ENCODE measurements around the gene BRD3. TPM values are rescaled to one million over a fixed set of nuclear protein-coding genes. Genes with fewer than 3 reads are reported as not detected.
A peak's percentile ranks its signal among the peaks of the same experiment; 100 is the strongest.

Gene BRD3
- total and polyA plus RNA-seq, 2 of the 8 experiments (the other 6 are each of a cell fraction or from before 2014, with no cell fraction given), result 31.0 to 82.7 TPM

DNA sequence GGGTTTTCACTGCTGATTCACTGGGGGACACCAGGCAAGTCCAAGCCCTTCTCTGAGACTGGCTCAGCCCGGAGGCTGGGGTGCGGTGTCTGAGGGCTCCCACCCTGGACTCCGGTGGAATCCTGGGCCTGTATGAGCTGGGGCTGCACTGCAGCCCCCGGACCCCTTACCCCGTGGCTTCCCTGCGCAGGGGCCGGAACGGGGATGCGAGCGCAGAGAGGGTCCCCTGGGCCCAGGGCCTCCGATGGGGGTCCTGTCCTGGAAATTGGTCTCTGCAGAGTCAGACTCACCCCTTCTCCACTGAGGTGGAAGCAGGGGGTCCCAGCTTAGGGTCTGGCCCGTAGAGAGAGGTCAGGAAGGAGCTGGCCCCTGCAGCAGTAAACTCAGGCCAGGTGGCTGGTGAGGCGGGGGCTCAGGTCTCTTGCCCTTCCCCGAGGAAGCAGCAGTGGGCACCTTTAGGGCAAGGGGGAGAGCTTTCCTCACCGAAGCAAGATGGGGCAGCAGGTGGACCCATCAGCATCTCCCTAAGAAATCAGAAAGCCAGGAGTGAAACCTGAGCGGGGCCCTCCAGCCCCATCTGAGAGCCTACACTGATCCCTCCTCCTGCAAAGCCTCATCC, 74.1 kb downstream of the BRD3 start:
- Histone ChIP-seq H2BK5ac (ENCODE audit: low read depth, low read length) (no peak overlapping the region), H4K20me1 (replicated peaks in 1 of 2; ENCODE audit: control insufficient read depth in 1 of 2, insufficient read depth in 2 of 2, low read length in 2 of 2) (peaks cover 10 to 16% of the 10 kb centered on the region in 2 experiments), H3K56ac (replicated peaks; ENCODE audit: insufficient read length, low read depth, low read length) (no peak overlapping the region), H4K8ac (ENCODE audit: extremely low read depth, insufficient read depth, low read length) (no peak overlapping the region; the same call in 1 of the 2 replicates), H2BK20ac (ENCODE audit: low read length) (no peak overlapping the region), H3K4ac (replicated peaks; ENCODE audit: insufficient read length, low read depth, low read length) (no peak overlapping the region), H3K9me3 (ENCODE audit: insufficient read depth in 2 of 2, low read depth in 1 of 2, low read length in 1 of 2) (no peaks in the 10 kb centered on the region), H3K4me2 (ENCODE audit: insufficient read depth in 1 of 2, low read depth in 2 of 2, low read length in 2 of 2) (peak overlapping the region; percentile 63 to 97), H2AK5ac (ENCODE audit: low read depth, low read length) (no peak overlapping the region), H3K27me3 (replicated peaks in 1 of 4; ENCODE audit: control insufficient read depth in 3 of 4, extremely low read depth in 1 of 4, insufficient read depth in 3 of 4, low read length in 3 of 4) (no peaks in the 10 kb centered on the region), H4K91ac (replicated peaks; ENCODE audit: insufficient read length, low read length) (no peak overlapping the region), H3K36me3 (ENCODE audit: control insufficient read depth in 2 of 4, insufficient read depth in 4 of 4, low read length in 3 of 4) (no peaks in the 10 kb centered on the region), H2BK12ac (ENCODE audit: low read depth, low read length) (no peak overlapping the region; the same call in 1 of the 2 replicates), H2AFZ (ENCODE audit: low read length) (no peak overlapping the region), H4K5ac (ENCODE audit: insufficient read length, low read depth, low read length) (no peak overlapping the region), H3K14ac (ENCODE audit: insufficient read length) (no peak overlapping the region), H3K4me1 (replicated peaks in 1 of 4; ENCODE audit: control insufficient read depth in 3 of 4, insufficient read depth in 4 of 4, low read length in 3 of 4) (peaks cover 0 to 20% (median 11%) of the 10 kb centered on the region in 4 experiments; a peak in 5 of 7 replicates), H3K23me2 (ENCODE audit: low read depth, low read length) (peaks cover 12% of the 10 kb centered on the region; the same call in 1 of the 2 replicates), H2BK120ac (replicated peaks; ENCODE audit: low read depth, low read length) (no peak overlapping the region), H3K79me1 (ENCODE audit: low read depth, low read length) (peaks cover 7% of the 10 kb centered on the region; the same call in 1 of the 2 replicates), H3K23ac (ENCODE audit: insufficient read length) (no peak overlapping the region), H3K4me3 (ENCODE audit: extremely low read depth in 1 of 4, insufficient read depth in 2 of 4, low read depth in 3 of 4, low read length in 4 of 4) (peak overlapping the region; percentile 40 to 93 (median 67)), H3K18ac (ENCODE audit: extremely low read depth, low read length) (no peak overlapping the region), H3K79me2 (ENCODE audit: control insufficient read depth in 1 of 2, insufficient read depth in 2 of 2, low read length in 2 of 2) (peaks cover 9 to 23% of the 10 kb centered on the region in 2 experiments; a peak in 3 of 4 replicates), H3K27ac (ENCODE audit: low read depth, low read length) (no peak overlapping the region), H3K9ac (replicated peaks in 1 of 4; ENCODE audit: extremely low read depth in 1 of 4, low read depth in 3 of 4, low read length in 3 of 4) (no peak overlapping the region), H2BK15ac (ENCODE audit: low read length) (no peak overlapping the region)
- POLR2A ChIA-PET (ENCODE audit: partially characterized antibody), result interaction anchor here (0.6 to 1.3 kb wide), 3 partner anchors 15 to 303 kb away, joined by 3 to 5 read pairs (median 3); no protein-coding TSS in a partner anchor
- no peak for FAIRE-seq
- CTCF ChIA-PET (ENCODE audit: partially characterized antibody), result interaction anchor here (0.5 to 5.5 kb wide), 68 partner anchors 8 to 836 kb away, joined by 3 to 75 read pairs (median 6); partner anchors contain the start of gene SARDH
- no peak for DNase-seq (ENCODE audit: low read depth in 1 of 2, low spot score in 2 of 2)
- WGBS, 2 experiments (ENCODE audit: extremely low coverage in 1 of 2, insufficient coverage in 1 of 2, insufficient read length in 1 of 2, insufficient replicate concordance in 2 of 2, low coverage in 1 of 2, low lambda C conversion rate in 2 of 2, missing lambda C conversion rate in 1 of 2), result 76% methylated on average over 14 of the region's 16 CpGs; no CpG with 5 or more reads in 1 of the 2 experiments
- TF ChIP-seq GABPA (IDR thresholded peaks at IDR 0.05; ENCODE audit: borderline replicate concordance, insufficient read depth, low read length) (0 out of 2 replicates have a peak, but pooled peaks have one; percentile 23), BACH1 (IDR thresholded peaks at IDR 0.05; ENCODE audit: low read length) (no peak)
